ENCODE measurements around the gene FRAS1.

GRCh38 chr4:78584863-78585547 lies 527.9 kb downstream of the FRAS1 start:
- TF ChIP-seq TAF1 (IDR thresholded peaks at IDR 0.05; ENCODE audit: borderline replicate concordance, insufficient read depth, low read length) (no peak), SIN3A (IDR thresholded peaks at IDR 0.05; ENCODE audit: borderline replicate concordance, insufficient read depth, low read length) (no peak), POLR2AphosphoS5 (IDR thresholded peaks at IDR 0.05; ENCODE audit: low read depth, low read length) (no peak)

Measured in PFSK-1 (cell line).